Glomerular visceral epithelial cell (primary cell): ENCODE measurements around the gene HIC1.
"Not testable (repeated sequence)": the region's sequence is repeated elsewhere in the genome, so short reads cannot be mapped to it uniquely, and the experiment has no call there.

ENCODE experiments used
- DNase-seq: peaks from one replicate; pipeline ENCODE4 v3.0.0-alpha.2; 2016; ENCODE audit errors: extremely low spot score

HIC1 gene

GRCh38 chr17:2054512-2055291, at the start of gene HIC1:
Gene HIC1, plus strand, starts transcription at chr17:2055103. Its CDS starts 1,588 bp downstream, at chr17:2056691.
- DNase-seq, result peak; percentile 73

GRCh38 chr17:2008332-2009126, 46.4 kb upstream of the HIC1 start:
- DNase-seq, result no peak

- no peak for DNase-seq
Observed at GRCh38 chr17:2009737-2010136, 45.2 kb upstream of the HIC1 start.

GRCh38 chr17:2011411-2012371, 43.2 kb upstream of the HIC1 start:
- DNase-seq, result no peak

GRCh38 chr17:2012499-2012898, 42.4 kb upstream of the HIC1 start:
- no peak for DNase-seq

GRCh38 chr17:2013220-2013993, 41.5 kb upstream of the HIC1 start:
- DNase-seq, result not testable (repeated sequence)

GRCh38 chr17:2013994-2014317, 40.9 kb upstream of the HIC1 start:
- DNase-seq, result no peak

- no peak for DNase-seq
Observed at GRCh38 chr17:2015314-2015713, 39.6 kb upstream of the HIC1 start.

GRCh38 chr17:2016494-2016893, 38.4 kb upstream of the HIC1 start:
- no peak for DNase-seq

GRCh38 chr17:2017274-2017941, 37.5 kb upstream of the HIC1 start:
- peak; percentile 52 for DNase-seq

GRCh38 chr17:2018716-2019510, 36.0 kb upstream of the HIC1 start:
- DNase-seq, result no peak

GRCh38 chr17:2019723-2020122, 35.2 kb upstream of the HIC1 start:
- DNase-seq, result no peak

GRCh38 chr17:2020721-2021120, 34.2 kb upstream of the HIC1 start:
- DNase-seq, result no peak

GRCh38 chr17:2022647-2023240, 32.2 kb upstream of the HIC1 start:
- DNase-seq, result no peak

- DNase-seq, result no peak
Observed at GRCh38 chr17:2023256-2023655, 31.6 kb upstream of the HIC1 start.

GRCh38 chr17:2023692-2024571, 31.0 kb upstream of the HIC1 start:
- no peak for DNase-seq

GRCh38 chr17:2024572-2025219, 30.2 kb upstream of the HIC1 start:
- no peak for DNase-seq

- peak; percentile 27 for DNase-seq
Observed at GRCh38 chr17:2025220-2025621, 29.7 kb upstream of the HIC1 start, which contains the start of gene RTN4RL1. Gene RTN4RL1, minus strand, starts transcription at chr17:2025334. Its CDS starts 469 bp downstream, at chr17:2024865.
